ENCODE results near the gene RSF1. TPM values are rescaled to one million over a fixed set of nuclear protein-coding genes. Genes with fewer than 3 reads are reported as not detected.

RSF1 gene
- total RNA-seq, 4 donors from 2014 or later, result 55.0 to 88.8 (median 65.8) TPM

- H3K4me1 ChIP-seq, result no peaks in the 10 kb centered on the region
- H3K36me3 ChIP-seq, result no peaks in the 10 kb centered on the region
- H3K9me3 ChIP-seq, result no peaks in the 10 kb centered on the region
- no peak for DNase-seq
- intact Hi-C loops (cut with DNase I), result no loop called here
- H3K4me3 ChIP-seq (replicated peaks in 1 of 3), result no peak overlapping the region
- H3K27me3 ChIP-seq, result no peaks in the 10 kb centered on the region
- WGBS, 2 donors, result 94% methylated on average over 5 of the region's 5 CpGs
- no peak overlapping the region for H3K27ac ChIP-seq
- TF ChIP-seq, protein P1, sequence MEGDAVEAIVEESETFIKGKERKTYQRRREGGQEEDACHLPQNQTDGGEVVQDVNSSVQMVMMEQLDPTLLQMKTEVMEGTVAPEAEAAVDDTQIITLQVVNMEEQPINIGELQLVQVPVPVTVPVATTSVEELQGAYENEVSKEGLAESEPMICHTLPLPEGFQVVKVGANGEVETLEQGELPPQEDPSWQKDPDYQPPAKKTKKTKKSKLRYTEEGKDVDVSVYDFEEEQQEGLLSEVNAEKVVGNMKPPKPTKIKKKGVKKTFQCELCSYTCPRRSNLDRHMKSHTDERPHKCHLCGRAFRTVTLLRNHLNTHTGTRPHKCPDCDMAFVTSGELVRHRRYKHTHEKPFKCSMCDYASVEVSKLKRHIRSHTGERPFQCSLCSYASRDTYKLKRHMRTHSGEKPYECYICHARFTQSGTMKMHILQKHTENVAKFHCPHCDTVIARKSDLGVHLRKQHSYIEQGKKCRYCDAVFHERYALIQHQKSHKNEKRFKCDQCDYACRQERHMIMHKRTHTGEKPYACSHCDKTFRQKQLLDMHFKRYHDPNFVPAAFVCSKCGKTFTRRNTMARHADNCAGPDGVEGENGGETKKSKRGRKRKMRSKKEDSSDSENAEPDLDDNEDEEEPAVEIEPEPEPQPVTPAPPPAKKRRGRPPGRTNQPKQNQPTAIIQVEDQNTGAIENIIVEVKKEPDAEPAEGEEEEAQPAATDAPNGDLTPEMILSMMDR (IDR thresholded peaks at IDR 0.05), result no peak
- no peak for TF ChIP-seq POLR2A (IDR thresholded peaks at IDR 0.05)
Measured at GRCh38 chr11:77789731-77790476, 30.6 kb downstream of the RSF1 start.

- intact Hi-C loops (cut with DNase I), result no loop called here
- no peak for DNase-seq
- Histone ChIP-seq H3K4me1 (no peaks in the 10 kb centered on the region), H3K36me3 (no peaks in the 10 kb centered on the region), H3K27me3 (no peaks in the 10 kb centered on the region), H3K4me3 (replicated peaks in 1 of 3) (no peak overlapping the region), H3K27ac (no peak overlapping the region), H3K9me3 (no peaks in the 10 kb centered on the region)
- WGBS, 2 donors, result 85% methylated on average over 9 to 11 of the region's 11 CpGs
- TF ChIP-seq, protein P1 (IDR thresholded peaks at IDR 0.05), result no peak
Measured at GRCh38 chr11:77789061-77789730, 31.3 kb downstream of the RSF1 start.

DNA sequence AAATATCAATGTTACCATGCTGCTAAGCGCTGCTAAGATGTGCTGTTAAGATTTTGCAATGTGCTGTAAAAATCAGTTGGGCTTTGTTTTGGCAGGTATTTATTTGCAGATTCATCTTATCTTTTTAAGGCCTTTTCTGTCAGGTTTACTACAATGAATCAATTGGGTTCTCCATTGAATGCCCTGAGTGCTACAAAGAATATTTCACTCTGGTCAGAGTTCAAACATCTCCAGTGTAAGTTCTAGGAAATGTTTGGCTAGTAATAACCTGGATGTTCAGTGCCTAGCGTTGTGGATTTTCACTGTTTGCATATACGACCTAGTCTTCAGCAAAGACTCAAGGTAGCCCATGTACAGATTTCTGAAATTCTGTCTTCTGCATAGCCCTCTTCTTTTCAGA lies 36.0 kb downstream of the RSF1 start:
- 75 to 98% methylated on average over 3 of the region's 3 CpGs for WGBS, 2 donors
- Histone ChIP-seq H3K27ac (no peak overlapping the region), H3K4me3 (replicated peaks in 1 of 3) (no peak overlapping the region), H3K27me3 (no peaks in the 10 kb centered on the region), H3K9me3 (no peaks in the 10 kb centered on the region), H3K4me1 (no peaks in the 10 kb centered on the region), H3K36me3 (no peaks in the 10 kb centered on the region)
- DNase-seq, result no peak
- intact Hi-C loops (cut with DNase I), result no loop called here
- TF ChIP-seq, protein P1 (IDR thresholded peaks at IDR 0.05), result no peak
- TF ChIP-seq POLR2A (IDR thresholded peaks at IDR 0.05), result no peak

- Histone ChIP-seq H3K4me3 (replicated peaks in 1 of 3) (no peak overlapping the region), H3K27ac (no peak overlapping the region), H3K4me1 (no peaks in the 10 kb centered on the region), H3K27me3 (no peaks in the 10 kb centered on the region), H3K9me3 (no peaks in the 10 kb centered on the region), H3K36me3 (no peaks in the 10 kb centered on the region)
- WGBS, 2 donors, result 95% methylated on average over 1 of the region's 1 CpG
- TF ChIP-seq, protein P1 (IDR thresholded peaks at IDR 0.05), result no peak
- no peak for TF ChIP-seq POLR2A (IDR thresholded peaks at IDR 0.05)
- intact Hi-C loops (cut with DNase I), result no loop called here
- DNase-seq, result no peak
Measured at GRCh38 chr11:77783025-77783424, 37.5 kb downstream of the RSF1 start.

DNA sequence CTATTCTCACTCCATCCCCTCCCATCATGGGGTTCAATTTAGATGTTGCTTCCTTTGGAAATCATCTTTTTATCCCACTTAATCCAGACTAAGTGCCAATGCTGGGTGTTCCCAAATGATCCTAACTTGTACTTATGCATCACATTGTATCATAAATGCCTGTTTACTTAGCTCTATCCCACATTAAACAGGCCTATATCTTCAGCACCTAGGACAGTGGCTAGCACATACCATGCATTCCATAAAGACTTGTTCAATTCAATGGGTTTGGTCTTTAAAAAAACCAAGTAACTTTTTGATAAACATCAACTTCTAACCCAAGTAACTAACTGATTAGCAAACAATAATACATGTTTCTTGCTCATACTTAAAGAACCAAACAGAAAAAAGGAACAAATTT lies 40.6 kb downstream of the RSF1 start:
- H3K4me1 ChIP-seq, result no peaks in the 10 kb centered on the region
- intact Hi-C loops (cut with DNase I), result no loop called here
- H3K36me3 ChIP-seq, result no peaks in the 10 kb centered on the region
- no peak overlapping the region for H3K27ac ChIP-seq
- TF ChIP-seq, protein P1 (IDR thresholded peaks at IDR 0.05), result no peak
- no peak for TF ChIP-seq POLR2A (IDR thresholded peaks at IDR 0.05)
- H3K4me3 ChIP-seq (replicated peaks in 1 of 3), result no peak overlapping the region
- no peak for DNase-seq
- H3K9me3 ChIP-seq, result no peaks in the 10 kb centered on the region
- no peaks in the 10 kb centered on the region for H3K27me3 ChIP-seq
